Activated CD4-positive, alpha-beta memory T cell treated with anti-CD3 and anti-CD28 coated beads for 36 hours (primary cell): ENCODE measurements around the gene UPP2. TPM values are rescaled to one million over a fixed set of nuclear protein-coding genes. Genes with fewer than 3 reads are reported as not detected.

Source experiments
- CTCF ChIA-PET: fragments of 350-600 bp; sonication (Branson Sonifier 250); formaldehyde crosslinking; loops from one replicate; lab custom pipeline; 2021; ENCODE audit warnings: antibody characterized with exemption, inconsistent platforms; lab: Charles Lee
- POLR2A ChIA-PET: fragments of 350-600 bp; sonication (Branson Sonifier 250); formaldehyde crosslinking; loops from one replicate; lab custom pipeline; 2021; ENCODE audit warnings: antibody characterized with exemption; lab: Charles Lee
- DNase-seq: peaks from one replicate; pipeline ENCODE4 v3.0.0-alpha.2; 2020
- H3K27ac Mint-ChIP-seq: one replicate; pipeline ENCODE4 v1.8.0; 2021; ENCODE audit warnings: mixed read lengths
- H3K27me3 Mint-ChIP-seq: one replicate; pipeline ENCODE4 v1.8.0; 2021; ENCODE audit warnings: mixed read lengths
- H3K36me3 Mint-ChIP-seq: one replicate; pipeline ENCODE4 v1.8.0; 2021; ENCODE audit warnings: mixed read lengths
- H3K4me1 Mint-ChIP-seq: one replicate; pipeline ENCODE4 v1.8.0; 2021; ENCODE audit warnings: low read depth, mixed read lengths
- H3K4me3 Mint-ChIP-seq: one replicate; pipeline ENCODE4 v1.8.0; 2021; ENCODE audit warnings: mild to moderate bottlenecking, mixed read lengths
- H3K9me3 Mint-ChIP-seq: one replicate; pipeline ENCODE4 v1.8.0; 2021; ENCODE audit warnings: mixed read lengths
- intact Hi-C: fragments of 100-400 bp; cut with micrococcal nuclease; formaldehyde crosslinking; loops from one replicate; pipeline ENCODE4 v1.15.1; 2023
- total RNA-seq, 2 experiments: library from RNA; stranded (reverse); gene quantifications; one replicate each; pipeline ENCODE4 v1.2.3, GENCODE V29; 2021

The UPP2 gene
- total RNA-seq, 2 experiments from 2014 or later, result not detected

- Mint-ChIP-seq H3K27ac (no peak overlapping the region), H3K4me1 (no peaks in the 10 kb centered on the region), H3K27me3 (peaks cover 6% of the 10 kb centered on the region), H3K9me3 (no peaks in the 10 kb centered on the region), H3K36me3 (no peaks in the 10 kb centered on the region), H3K4me3 (no peak overlapping the region)
- POLR2A ChIA-PET, result no interaction called here
- CTCF ChIA-PET, result no interaction called here
- DNase-seq, result no peak
- intact Hi-C loops, result no loop called here
Observed at GRCh38 chr2:158114516-158114915, 12.8 kb downstream of the UPP2 start.

- H3K9me3 Mint-ChIP-seq, result no peaks in the 10 kb centered on the region
- no peak overlapping the region for H3K4me3 Mint-ChIP-seq
- DNase-seq, result no peak
- no peak overlapping the region for H3K27ac Mint-ChIP-seq
- peaks cover 3% of the 10 kb centered on the region for H3K27me3 Mint-ChIP-seq
- CTCF ChIA-PET, result no interaction called here
- no peaks in the 10 kb centered on the region for H3K36me3 Mint-ChIP-seq
- intact Hi-C loops, result no loop called here
- POLR2A ChIA-PET, result no interaction called here
- no peaks in the 10 kb centered on the region for H3K4me1 Mint-ChIP-seq
Observed at GRCh38 chr2:158115202-158115767, 13.6 kb downstream of the UPP2 start.

- ChIA-PET POLR2A (no interaction called here), CTCF (no interaction called here)
- H3K36me3 Mint-ChIP-seq, result no peaks in the 10 kb centered on the region
- no peak for DNase-seq
- H3K9me3 Mint-ChIP-seq, result no peaks in the 10 kb centered on the region
- no peaks in the 10 kb centered on the region for H3K4me1 Mint-ChIP-seq
- intact Hi-C loops, result no loop called here
- H3K27ac Mint-ChIP-seq, result no peak overlapping the region
- no peak overlapping the region for H3K4me3 Mint-ChIP-seq
- peaks cover 3% of the 10 kb centered on the region for H3K27me3 Mint-ChIP-seq
Observed at GRCh38 chr2:158116936-158117335, 15.3 kb downstream of the UPP2 start.

- Mint-ChIP-seq H3K4me1 (no peaks in the 10 kb centered on the region), H3K9me3 (no peaks in the 10 kb centered on the region), H3K4me3 (no peak overlapping the region), H3K27ac (no peak overlapping the region), H3K36me3 (no peaks in the 10 kb centered on the region), H3K27me3 (no peaks in the 10 kb centered on the region)
- CTCF ChIA-PET, result no interaction called here
- POLR2A ChIA-PET, result no interaction called here
- DNase-seq, result no peak
- intact Hi-C loops, result no loop called here
Observed at GRCh38 chr2:158120102-158120501, 18.4 kb downstream of the UPP2 start.

GRCh38 chr2:158120664-158121641 is 19.3 kb downstream of the UPP2 start:
- no peaks in the 10 kb centered on the region for H3K9me3 Mint-ChIP-seq
- DNase-seq, result no peak
- no peaks in the 10 kb centered on the region for H3K36me3 Mint-ChIP-seq
- H3K27ac Mint-ChIP-seq, result no peak overlapping the region
- ChIA-PET POLR2A (no interaction called here), CTCF (no interaction called here)
- no peak overlapping the region for H3K4me3 Mint-ChIP-seq
- H3K4me1 Mint-ChIP-seq, result no peaks in the 10 kb centered on the region
- intact Hi-C loops, result no loop called here
- no peaks in the 10 kb centered on the region for H3K27me3 Mint-ChIP-seq

- DNase-seq, result no peak
- H3K4me1 Mint-ChIP-seq, result no peaks in the 10 kb centered on the region
- H3K36me3 Mint-ChIP-seq, result no peaks in the 10 kb centered on the region
- H3K4me3 Mint-ChIP-seq, result no peak overlapping the region
- intact Hi-C loops, result no loop called here
- ChIA-PET CTCF (no interaction called here), POLR2A (no interaction called here)
- no peak overlapping the region for H3K27ac Mint-ChIP-seq
- H3K9me3 Mint-ChIP-seq, result no peaks in the 10 kb centered on the region
- peaks cover 3% of the 10 kb centered on the region for H3K27me3 Mint-ChIP-seq
Observed at GRCh38 chr2:158124896-158125295, 23.2 kb downstream of the UPP2 start.

DNA sequence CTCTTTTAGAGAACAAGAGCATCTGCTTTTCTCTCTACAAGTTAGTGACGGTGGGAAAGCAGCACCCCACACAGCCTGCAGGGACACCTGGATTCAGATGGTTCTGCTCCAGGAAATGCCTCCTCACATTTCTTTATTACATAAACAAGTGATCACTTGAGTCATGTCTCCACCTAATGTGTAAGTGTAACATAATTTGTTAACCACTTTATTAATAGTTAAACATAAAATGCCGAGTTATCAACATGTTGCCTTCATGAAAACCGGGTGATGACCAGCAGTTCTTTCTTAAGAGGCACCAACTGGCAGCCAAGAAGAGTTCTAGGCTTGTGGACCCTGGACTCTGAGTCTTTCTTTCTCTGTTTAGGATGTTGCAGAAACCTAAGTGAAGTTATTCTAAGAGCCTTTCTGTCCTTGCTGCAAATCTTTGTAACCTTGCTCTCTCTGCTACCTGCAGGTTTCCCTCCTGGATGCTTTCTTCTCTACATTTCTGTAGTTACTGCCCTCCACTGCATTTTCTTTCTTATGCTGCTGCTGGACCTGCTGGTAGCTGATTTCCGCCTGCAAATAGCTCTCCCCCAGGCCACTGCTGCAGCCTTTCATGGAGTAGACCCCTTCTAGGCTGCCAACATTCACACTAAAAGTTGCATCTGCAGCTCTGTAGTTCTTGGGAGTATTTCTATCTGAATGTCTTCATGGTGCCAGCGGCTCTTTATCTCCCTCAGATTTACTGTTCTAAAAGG is 24.3 kb downstream of the UPP2 start:
- POLR2A ChIA-PET, result no interaction called here
- peaks cover 3% of the 10 kb centered on the region for H3K27me3 Mint-ChIP-seq
- intact Hi-C loops, result no loop called here
- no peaks in the 10 kb centered on the region for H3K4me1 Mint-ChIP-seq
- H3K4me3 Mint-ChIP-seq, result no peak overlapping the region
- no peaks in the 10 kb centered on the region for H3K9me3 Mint-ChIP-seq
- H3K27ac Mint-ChIP-seq, result no peak overlapping the region
- CTCF ChIA-PET, result no interaction called here
- no peaks in the 10 kb centered on the region for H3K36me3 Mint-ChIP-seq
- DNase-seq, result no peak

DNA sequence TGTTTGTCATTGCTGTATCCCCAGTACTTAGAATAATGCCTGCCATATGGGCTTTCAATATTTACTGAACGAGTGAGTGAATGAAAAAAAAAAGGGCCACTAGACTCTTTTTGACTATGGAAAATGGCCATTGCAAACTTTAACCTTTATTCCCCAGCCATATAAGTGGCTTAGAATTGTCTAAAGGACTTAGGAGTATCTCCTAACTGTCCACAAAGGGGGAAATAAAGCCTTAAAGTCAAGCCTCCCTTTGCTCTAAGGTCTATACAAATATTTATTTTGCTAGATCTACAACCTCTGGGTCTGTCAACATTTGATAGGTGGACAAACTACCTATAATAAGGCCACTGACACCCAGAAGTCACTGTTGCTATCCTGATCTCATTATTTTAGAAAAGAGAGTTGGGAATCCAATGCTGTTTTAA is 25.7 kb downstream of the UPP2 start:
- no peak overlapping the region for H3K4me3 Mint-ChIP-seq
- H3K27ac Mint-ChIP-seq, result no peak overlapping the region
- H3K36me3 Mint-ChIP-seq, result no peaks in the 10 kb centered on the region
- no peaks in the 10 kb centered on the region for H3K9me3 Mint-ChIP-seq
- intact Hi-C loops, result no loop called here
- peaks cover 8% of the 10 kb centered on the region for H3K27me3 Mint-ChIP-seq
- no peaks in the 10 kb centered on the region for H3K4me1 Mint-ChIP-seq
- no peak for DNase-seq
- CTCF ChIA-PET, result no interaction called here
- POLR2A ChIA-PET, result no interaction called here

DNA sequence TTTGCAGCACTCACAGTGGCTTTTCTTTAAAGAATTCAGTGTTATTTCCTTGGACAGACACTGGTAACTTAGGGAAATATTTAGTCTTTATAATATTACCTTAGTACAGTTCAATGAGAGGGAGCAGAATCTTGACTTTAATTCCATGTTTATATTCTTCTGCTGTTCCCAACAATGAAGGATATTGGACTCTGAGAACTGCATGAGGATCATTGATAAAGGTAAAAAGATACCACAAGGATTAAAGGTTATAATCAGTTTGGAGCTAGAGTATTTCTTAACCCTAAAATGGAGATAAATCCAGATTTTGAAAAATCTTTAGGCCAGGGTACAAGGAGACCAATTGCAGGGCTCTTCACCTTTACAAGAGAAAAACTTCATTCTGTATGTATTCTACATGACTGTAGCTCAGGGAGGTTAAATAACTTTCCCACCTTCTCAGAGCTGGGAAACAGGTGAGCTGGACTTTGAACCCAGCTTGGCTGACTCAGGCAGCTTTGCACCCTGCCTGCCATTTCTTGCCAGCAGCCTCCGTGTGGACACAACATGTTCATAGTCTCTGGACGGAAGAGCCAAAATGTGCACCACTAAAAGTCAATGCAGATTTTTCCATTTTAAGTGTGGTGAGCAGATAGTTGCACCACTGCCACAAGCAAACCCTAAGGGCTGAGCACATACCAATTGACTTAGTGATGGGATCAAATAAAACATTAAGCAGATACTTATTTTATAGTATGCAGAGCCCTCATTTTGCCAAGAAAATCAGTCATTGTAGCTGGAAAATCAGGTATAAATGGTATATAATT is 26.7 kb downstream of the UPP2 start:
- H3K27me3 Mint-ChIP-seq, result peaks cover 10% of the 10 kb centered on the region
- H3K9me3 Mint-ChIP-seq, result no peaks in the 10 kb centered on the region
- no peak for DNase-seq
- H3K36me3 Mint-ChIP-seq, result no peaks in the 10 kb centered on the region
- no peak overlapping the region for H3K4me3 Mint-ChIP-seq
- H3K27ac Mint-ChIP-seq, result no peak overlapping the region
- intact Hi-C loops, result no loop called here
- ChIA-PET POLR2A (no interaction called here), CTCF (no interaction called here)
- H3K4me1 Mint-ChIP-seq, result no peaks in the 10 kb centered on the region

DNA sequence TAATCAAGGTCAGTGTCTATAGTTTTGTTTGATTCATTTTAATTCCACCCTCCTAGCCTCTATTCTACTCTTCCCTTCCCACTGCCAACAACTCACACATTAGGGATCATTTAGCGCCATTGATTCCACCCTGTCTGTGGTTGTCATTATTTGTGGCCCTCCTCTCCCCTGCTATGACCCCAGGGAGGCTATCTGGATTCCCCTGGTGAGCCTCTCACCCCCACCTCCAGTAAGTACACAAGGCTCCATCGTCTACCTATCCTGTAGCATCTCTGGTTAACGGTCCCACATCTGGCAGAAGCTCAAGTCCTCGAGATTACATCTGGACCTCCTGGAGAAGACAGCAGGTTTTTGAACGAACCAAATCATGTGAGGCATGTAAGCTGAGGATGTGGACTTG is 27.4 kb downstream of the UPP2 start:
- H3K4me3 Mint-ChIP-seq, result no peak overlapping the region
- H3K27ac Mint-ChIP-seq, result no peak overlapping the region
- H3K27me3 Mint-ChIP-seq, result peaks cover 10% of the 10 kb centered on the region
- intact Hi-C loops, result no loop called here
- ChIA-PET CTCF (no interaction called here), POLR2A (no interaction called here)
- no peak for DNase-seq
- no peaks in the 10 kb centered on the region for H3K36me3 Mint-ChIP-seq
- H3K4me1 Mint-ChIP-seq, result no peaks in the 10 kb centered on the region
- no peaks in the 10 kb centered on the region for H3K9me3 Mint-ChIP-seq

- no peak overlapping the region for H3K4me3 Mint-ChIP-seq
- ChIA-PET POLR2A (no interaction called here), CTCF (no interaction called here)
- H3K4me1 Mint-ChIP-seq, result no peaks in the 10 kb centered on the region
- intact Hi-C loops, result no loop called here
- H3K36me3 Mint-ChIP-seq, result no peaks in the 10 kb centered on the region
- H3K9me3 Mint-ChIP-seq, result no peaks in the 10 kb centered on the region
- DNase-seq, result no peak
- peaks cover 10% of the 10 kb centered on the region for H3K27me3 Mint-ChIP-seq
- H3K27ac Mint-ChIP-seq, result no peak overlapping the region
Observed at GRCh38 chr2:158130832-158131473, 29.3 kb downstream of the UPP2 start.
